Occipital lobe (tissue), 2 donors: ENCODE results near the gene ADSS1. TPM values are rescaled to one million over a fixed set of nuclear protein-coding genes. Genes with fewer than 3 reads are reported as not detected.

ENCODE experiments used
- DNase-seq: peaks from one replicate; lab custom pipeline; 2025; lab: John Stamatoyannopoulos, UW
- total RNA-seq: library from RNA; depleted of rRNA; stranded (reverse); fragments of >200 nt; gene quantifications from one replicate; pipeline ENCODE4 v1.2.3, GENCODE V29; 2014

The ADSS1 gene
- total RNA-seq, 1 donor from 2014 or later, result 4.8 TPM

- DNase-seq, result no peak
Observed at GRCh38 chr14:104781271-104782077, 57.4 kb downstream of the ADSS1 start.

GRCh38 chr14:104782086-104782807 is 58.2 kb downstream of the ADSS1 start:
- no peak for DNase-seq

- DNase-seq, result no peak
Observed at GRCh38 chr14:104782808-104783139, 58.7 kb downstream of the ADSS1 start.

GRCh38 chr14:104783484-104784217 is 59.6 kb downstream of the ADSS1 start:
- no peak for DNase-seq

DNA sequence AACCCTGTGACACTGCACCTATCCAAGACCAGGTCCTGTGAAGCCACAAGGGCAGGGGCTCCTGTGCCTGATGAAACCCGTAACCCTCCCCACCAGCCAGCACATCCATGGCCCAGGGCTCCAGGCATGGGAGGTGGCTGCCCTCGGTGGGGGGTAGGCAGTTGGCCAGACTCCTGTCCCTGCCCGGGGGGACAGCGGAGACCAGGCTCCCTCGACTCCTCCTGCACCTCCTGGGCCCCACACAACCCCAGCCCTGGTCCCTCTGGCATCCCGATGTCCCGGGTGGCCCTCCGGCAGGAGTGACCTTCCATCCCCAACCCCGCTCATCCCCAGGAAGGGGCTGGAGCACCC is 60.2 kb downstream of the ADSS1 start:
- no peak for DNase-seq

DNA sequence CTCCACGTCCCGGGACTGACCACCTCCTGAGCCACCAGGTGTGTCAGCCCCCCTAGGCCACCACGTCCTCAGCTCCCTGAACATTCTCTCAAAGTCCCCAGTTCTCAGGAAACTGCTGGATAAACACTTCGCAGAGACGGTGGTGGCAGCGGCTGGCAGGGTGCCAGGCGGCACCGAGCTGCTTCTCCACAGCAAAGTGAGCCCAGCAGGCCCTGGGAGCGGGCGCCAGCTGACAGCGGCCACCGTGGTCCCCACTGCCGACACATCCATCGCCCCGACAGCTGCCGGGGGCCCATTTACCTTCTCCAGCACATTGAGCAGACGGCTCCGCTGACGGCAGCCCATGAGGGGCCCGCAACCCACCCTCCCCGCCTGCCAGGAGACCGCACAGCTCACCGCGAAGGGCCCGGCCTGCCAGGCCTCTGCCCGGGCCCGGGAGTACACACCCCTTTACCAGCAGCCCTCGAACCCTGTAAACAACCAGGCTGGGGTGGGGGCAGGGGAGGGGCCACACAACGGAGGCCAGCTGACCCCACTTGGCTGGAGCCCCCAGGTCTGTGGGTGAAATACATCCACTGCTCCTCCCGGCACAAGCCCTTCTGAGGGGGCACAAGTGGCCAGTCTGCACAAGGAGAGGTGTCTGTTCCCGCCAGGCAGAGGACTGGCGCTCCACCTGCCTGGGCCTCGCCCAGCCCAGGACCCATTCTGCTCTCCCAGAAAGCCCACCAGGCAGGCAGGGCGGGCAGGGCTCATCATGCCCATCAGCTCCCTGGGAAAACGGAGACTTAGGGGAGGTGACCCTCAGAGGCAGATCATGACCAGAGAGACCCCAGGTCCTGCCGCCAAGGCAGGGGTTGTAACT is 61.0 kb downstream of the ADSS1 start:
- DNase-seq, result no peak

- DNase-seq, result no peak
Observed at GRCh38 chr14:104785708-104786080, 61.7 kb downstream of the ADSS1 start.

GRCh38 chr14:104786091-104786586 is 62.1 kb downstream of the ADSS1 start:
- DNase-seq, result no peak

GRCh38 chr14:104786726-104787675 is 63.0 kb downstream of the ADSS1 start:
- DNase-seq, result no peak

- no peak for DNase-seq
Observed at GRCh38 chr14:104787736-104788135, 63.7 kb downstream of the ADSS1 start.

GRCh38 chr14:104788161-104788818 is 64.3 kb downstream of the ADSS1 start:
- DNase-seq, result no peak

DNA sequence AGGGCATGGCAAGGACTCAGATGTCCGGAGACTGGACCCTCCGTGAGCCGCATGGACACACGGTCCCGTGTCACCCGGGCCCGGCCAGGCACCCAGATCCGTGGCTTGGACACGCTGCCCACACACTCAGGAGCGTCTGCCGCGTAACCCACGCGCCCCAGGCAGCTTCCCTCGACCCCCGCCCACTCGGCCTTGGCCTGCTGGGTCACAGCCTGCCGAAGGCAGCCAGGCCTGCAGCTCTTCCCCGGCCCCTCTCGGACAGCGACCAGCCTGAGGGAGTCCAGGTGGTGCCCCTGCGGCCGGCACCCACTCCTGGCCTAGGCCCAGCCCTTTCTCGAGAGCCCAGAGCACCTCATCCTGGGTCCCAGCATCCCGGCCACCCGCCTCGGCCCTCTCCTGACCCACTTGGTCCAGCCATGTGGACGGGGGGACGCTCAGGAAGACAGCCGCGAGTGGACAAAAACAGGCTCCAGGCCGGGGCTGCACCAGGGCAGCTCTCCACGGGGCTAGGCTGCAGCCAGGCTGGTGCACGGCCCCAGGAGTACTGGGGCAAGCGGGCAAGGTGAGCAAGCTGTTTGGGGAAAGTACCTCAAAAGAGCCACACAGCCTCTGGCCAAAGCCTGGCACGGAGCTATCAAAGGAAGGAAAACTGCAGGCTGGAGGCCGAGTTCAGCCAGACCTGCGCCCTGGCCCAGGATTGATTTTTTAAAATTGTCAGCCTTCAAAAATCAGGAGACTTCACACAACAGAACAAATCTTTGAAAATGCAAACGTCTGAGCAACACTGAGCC is 65.0 kb downstream of the ADSS1 start:
- DNase-seq, result no peak

DNA sequence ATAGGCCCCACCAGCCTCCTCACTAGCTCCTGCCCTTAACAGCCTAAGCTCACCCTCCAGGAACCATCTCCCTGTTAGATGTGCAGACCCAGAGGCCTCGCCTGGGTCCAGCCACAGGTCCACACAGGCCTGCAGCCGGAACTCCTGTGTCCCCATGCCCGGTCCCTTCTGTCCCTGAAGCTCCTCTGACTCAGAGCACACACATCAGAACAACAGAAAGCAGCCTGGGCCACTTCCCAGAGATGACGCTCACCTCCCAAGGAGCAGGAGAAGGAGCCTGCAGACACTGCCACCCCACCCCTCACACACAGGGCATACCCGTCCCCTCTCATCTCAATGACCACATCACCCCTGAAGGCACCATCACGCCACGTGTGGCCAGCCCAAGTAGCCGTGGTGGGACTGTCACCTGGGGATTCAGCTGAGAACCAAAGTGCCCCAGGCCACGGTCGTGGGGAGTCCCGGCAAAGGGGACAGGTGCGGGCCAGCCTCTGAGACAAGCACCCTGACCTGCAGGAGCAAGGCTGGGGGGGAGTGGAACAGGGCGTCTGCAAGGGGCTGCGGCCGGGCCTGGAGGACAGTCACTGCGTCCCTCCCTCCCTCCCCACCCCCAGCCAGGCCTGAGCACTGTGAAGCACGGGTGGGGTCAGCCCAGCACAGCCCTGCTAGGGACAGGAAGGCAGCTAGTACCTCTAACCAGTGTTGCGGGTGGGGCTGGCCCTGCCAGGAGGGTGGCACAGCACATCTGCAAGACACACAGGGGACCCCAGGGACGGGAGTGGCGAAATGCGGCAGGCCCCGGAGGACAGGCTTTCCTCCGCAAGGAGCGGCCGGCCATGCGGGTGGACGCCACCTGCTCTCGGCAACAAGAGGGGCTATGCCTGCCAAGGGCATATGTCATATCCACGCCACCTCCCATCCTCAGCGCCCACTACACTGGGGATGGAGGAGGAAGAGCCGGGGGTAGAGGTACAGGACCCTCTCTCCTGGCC is 66.0 kb downstream of the ADSS1 start:
- DNase-seq, result no peak

- DNase-seq, result no peak
Observed at GRCh38 chr14:104791425-104791824, 67.4 kb downstream of the ADSS1 start.

DNA sequence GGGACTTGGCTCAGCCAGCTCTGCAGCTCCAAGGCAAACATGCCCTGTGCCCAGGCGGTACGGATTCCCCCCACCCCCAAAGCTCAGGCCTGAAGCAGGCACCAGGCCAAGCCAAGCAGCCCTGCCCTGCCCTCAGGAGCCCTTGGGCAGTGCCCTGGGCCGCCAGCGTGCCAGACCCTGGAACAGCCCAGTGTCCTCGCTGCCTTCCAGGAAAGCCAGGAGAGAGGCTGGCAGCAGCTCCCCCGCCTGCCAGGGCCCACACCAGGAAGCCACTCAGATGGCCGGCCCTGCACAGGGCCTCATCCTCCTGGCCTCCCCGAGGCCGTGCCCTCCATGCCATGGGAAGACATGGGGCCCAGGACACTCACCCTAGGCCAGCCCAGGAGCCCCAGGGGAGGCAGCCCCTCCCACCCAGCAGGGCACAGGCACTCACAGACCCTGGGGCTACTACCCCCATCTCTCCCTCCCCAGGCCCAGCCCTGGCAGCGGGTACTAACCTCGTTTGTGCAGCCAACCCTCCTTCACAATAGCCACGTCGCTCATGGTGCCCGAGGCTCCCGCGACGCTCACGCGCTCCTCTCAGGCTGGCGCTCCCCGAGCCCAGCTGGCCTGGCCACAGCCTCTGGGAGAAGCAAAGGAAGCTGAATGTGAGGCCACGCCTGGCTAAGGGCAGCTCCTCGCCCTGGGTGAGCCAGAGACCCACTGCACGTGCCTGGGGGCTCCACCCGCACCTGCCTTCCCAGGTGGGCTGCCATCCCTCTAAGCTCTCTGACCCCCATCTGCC is 68.3 kb downstream of the ADSS1 start:
- no peak for DNase-seq

GRCh38 chr14:104792945-104793702 is 69.1 kb downstream of the ADSS1 start:
- DNase-seq, result no peak
